GM11168 (cell line): ENCODE results near the gene KIAA0232.

Experiments used
- in situ Hi-C: fragments of 300-500 bp; cut with MboI; formaldehyde crosslinking; loops from one replicate; pipeline ENCODE4 v1.12.0; 2022; ENCODE audit warnings: low sequenced_read_pairs; ENCODE audit not compliant: unreplicated experiment

KIAA0232 gene

GRCh38 chr4:6782147-6782845, at the start of gene KIAA0232:
KIAA0232 (plus strand) TSS chr4:6782727; CDS start chr4:6824454, 41,727 bp downstream.
- in situ Hi-C loops = no loop called here

GRCh38 chr4:6733358-6734164, 49.0 kb upstream of the KIAA0232 start:
- in situ Hi-C loops = no loop called here

- in situ Hi-C loops = no loop called here
Observed at GRCh38 chr4:6734165-6734786, 48.3 kb upstream of the KIAA0232 start.

- in situ Hi-C loops = no loop called here
Observed at GRCh38 chr4:6739920-6740319, 42.6 kb upstream of the KIAA0232 start.

GRCh38 chr4:6740347-6740746, 42.2 kb upstream of the KIAA0232 start:
- in situ Hi-C loops = no loop called here

- in situ Hi-C loops = no loop called here
Observed at GRCh38 chr4:6742507-6742906, 40.0 kb upstream of the KIAA0232 start.

GRCh38 chr4:6742989-6743388, 39.5 kb upstream of the KIAA0232 start:
- in situ Hi-C loops = no loop called here

- in situ Hi-C loops = no loop called here
Observed at GRCh38 chr4:6746721-6747293, 35.7 kb upstream of the KIAA0232 start.

- in situ Hi-C loops = no loop called here
Observed at GRCh38 chr4:6747294-6748051, 35.1 kb upstream of the KIAA0232 start.

GRCh38 chr4:6748286-6748685, 34.2 kb upstream of the KIAA0232 start:
- in situ Hi-C loops = no loop called here

- in situ Hi-C loops = no loop called here
Observed at GRCh38 chr4:6749340-6750171, 33.0 kb upstream of the KIAA0232 start.

GRCh38 chr4:6750286-6751221, 32.0 kb upstream of the KIAA0232 start:
- in situ Hi-C loops = no loop called here

GRCh38 chr4:6751611-6752485, 30.7 kb upstream of the KIAA0232 start:
- in situ Hi-C loops = no loop called here

GRCh38 chr4:6752486-6752829, 30.1 kb upstream of the KIAA0232 start:
- in situ Hi-C loops = no loop called here

- in situ Hi-C loops = no loop called here
Observed at GRCh38 chr4:6753103-6753560, 29.4 kb upstream of the KIAA0232 start.

- in situ Hi-C loops = no loop called here
Observed at GRCh38 chr4:6753891-6754290, 28.6 kb upstream of the KIAA0232 start.

GRCh38 chr4:6754481-6755087, 27.9 kb upstream of the KIAA0232 start:
- in situ Hi-C loops = no loop called here
